ENCODE results near the gene CTCFL.

CTCFL gene

GRCh38 chr20:57459897-57460296 lies 65.0 kb downstream of the CTCFL start:
- DNase-seq, result no peak

DNA sequence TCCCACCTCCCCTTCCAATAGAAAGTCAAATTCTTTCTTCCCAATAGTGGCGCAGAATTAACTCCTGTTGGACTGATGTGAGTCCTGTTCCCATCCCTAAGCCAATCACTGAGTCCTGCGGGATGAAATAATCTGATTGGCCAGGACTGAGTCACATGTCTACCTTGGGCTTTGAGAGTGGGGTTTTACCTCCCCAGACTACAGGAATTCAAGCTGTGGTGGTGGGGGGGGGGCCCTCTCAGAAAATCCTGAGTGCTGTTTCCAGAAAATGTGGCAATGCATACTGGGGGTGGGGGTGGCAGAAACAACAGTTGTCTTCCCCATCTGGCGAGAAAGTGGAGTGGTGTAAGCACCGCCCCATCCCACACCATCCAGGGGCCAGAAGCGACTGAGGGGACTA lies 65.7 kb downstream of the CTCFL start:
- DNase-seq, result no peak

- DNase-seq, result no peak
Measured at GRCh38 chr20:57458400-57459160, 66.4 kb downstream of the CTCFL start.

DNA sequence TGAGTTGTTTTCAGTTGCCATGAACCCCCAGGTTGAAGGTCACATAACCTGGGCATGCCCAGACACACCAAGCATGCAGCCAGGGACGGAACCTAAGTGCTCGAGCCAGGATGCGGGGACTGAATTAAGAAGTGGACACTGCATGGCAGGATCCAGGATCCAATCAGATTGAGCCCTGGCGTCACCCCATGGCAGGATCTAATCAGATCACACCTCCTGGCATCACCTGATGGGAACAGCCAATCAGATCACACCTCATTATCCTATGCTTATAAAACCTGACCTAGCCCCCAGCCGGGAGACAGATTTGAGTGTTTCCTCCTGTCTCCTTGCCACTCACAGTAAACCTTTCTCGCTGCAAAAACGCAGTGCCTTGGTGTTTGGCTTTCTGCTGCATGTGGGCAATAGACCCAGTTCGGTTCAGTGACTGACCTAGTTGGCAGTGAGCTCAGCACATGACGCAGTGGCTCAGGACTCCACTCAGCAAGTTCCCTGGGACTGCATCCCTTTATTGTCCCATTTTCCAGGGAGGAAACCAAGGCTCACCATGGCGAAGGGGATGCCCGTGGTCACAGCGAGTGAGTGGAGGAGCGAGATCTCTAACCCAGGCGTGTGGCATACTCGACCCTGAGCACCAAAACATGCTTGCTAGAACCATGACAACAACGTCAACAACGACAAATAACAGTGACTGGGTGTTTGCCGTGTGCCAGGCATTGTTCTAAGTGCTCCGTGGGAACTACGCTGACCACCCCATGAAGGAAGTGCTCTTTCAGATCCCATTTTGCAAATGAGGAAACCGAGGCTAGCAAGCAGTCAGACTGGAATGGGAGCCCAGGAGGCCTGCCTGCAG lies 67.5 kb downstream of the CTCFL start:
- DNase-seq, result no peak

DNA sequence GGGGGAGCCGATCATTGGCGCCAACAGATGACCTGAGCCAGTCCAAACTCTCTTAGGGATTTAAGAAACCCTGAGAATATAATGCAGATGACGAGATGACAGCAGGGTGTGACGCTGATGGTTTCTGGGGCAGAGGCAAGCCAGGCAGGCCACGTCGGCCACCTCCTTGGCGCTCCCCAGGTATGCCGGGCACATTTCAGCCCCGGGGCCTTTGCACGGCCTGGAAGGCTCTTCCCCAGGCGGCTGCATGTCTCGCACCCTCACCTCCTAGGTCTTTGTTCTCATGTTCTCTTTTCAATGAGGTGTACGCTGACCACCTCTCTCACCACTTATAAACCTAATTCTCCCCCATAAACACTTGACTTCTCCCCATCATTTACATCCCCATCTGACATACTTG lies 68.8 kb downstream of the CTCFL start:
- DNase-seq, result no peak

DNA sequence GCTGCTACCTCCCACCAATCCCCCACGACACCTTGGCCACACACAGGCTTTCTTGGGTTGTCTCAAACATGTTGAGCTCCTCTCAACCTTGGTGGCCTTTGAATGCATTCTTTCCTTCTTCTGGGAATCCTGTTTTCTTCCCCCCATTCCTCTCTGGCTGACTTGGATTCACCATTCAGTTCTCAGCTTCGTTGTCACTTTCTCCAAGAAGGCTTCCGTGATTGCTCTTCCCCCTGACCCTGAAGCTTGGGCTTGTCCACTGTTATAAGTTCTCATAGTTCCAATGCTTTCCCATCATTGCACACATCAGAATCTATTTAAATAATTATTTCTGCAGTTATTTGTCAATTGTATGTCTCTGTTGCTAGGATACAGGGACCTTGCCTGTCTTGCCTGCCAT lies 69.6 kb downstream of the CTCFL start:
- no peak for DNase-seq

GRCh38 chr20:57451795-57452661 lies 72.9 kb downstream of the CTCFL start:
- no peak for DNase-seq

- no peak for DNase-seq
Measured at GRCh38 chr20:57451431-57451794, 73.5 kb downstream of the CTCFL start.

DNA sequence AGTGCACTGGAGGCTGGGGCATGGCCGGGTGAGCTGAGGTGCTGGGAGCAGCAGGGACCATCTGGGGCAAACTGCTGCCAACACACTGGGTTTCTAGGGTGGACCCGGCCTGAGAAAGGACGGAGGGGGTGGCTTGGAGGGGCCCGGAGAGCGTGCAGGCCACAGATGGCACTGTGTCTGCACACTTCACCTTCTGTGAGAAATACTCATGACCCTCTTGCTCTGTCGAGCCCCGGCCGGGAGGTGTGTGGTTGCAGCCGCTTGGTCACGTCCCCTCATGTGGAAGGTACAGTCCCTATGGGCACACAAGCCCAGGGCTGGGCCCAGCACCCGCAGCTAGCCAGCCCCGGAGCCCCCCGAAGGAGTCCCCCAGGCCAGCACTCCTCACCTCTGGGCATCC lies 74.0 kb downstream of the CTCFL start:
- no peak for DNase-seq

GRCh38 chr20:57450419-57450818 lies 74.5 kb downstream of the CTCFL start:
- DNase-seq, result no peak

DNA sequence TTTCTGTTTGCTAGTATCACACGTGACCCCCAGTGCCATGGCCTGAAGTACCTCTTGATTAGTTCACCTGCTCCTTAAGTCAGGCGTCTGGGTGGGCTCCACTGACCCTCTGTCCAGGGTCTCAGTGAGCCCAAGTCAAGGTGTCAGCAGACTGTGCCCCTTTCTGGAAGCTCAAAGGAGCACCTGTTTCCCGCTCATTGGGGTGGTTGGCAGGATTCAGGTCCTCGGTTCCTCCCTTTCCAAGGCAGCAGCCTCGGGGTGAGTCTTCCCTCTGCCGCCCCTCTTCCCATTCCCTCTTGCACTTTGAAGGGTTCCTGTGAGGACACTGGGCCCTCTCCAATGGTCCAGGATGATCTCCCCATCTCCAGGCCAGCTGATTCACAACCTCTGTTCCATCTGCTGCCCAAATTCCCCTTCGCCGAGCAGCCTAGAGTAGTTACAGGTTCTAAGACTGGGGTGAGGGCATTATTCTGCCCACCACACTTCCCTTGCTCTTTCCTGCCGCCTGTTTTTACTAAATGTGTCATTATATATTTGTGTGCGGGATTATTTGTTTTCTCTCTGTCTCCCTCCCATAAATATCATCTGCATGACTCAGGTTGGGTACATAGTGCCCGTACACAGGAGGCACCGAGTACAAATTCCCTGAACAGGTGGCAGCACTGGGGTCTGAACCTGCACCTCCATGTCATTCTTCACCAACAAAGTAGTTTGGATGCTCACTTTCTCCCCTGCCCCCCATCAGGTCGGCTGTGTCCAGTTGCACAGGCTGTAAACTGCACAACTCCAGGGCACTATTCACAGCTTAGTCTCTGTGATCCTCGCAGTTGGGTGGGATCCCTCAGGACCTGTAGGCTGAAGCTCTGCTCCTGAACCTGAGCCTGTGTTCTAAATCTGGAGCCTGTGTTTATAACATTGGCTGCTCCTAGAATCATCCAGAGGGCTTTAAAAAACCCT lies 75.3 kb downstream of the CTCFL start:
- no peak for DNase-seq

DNA sequence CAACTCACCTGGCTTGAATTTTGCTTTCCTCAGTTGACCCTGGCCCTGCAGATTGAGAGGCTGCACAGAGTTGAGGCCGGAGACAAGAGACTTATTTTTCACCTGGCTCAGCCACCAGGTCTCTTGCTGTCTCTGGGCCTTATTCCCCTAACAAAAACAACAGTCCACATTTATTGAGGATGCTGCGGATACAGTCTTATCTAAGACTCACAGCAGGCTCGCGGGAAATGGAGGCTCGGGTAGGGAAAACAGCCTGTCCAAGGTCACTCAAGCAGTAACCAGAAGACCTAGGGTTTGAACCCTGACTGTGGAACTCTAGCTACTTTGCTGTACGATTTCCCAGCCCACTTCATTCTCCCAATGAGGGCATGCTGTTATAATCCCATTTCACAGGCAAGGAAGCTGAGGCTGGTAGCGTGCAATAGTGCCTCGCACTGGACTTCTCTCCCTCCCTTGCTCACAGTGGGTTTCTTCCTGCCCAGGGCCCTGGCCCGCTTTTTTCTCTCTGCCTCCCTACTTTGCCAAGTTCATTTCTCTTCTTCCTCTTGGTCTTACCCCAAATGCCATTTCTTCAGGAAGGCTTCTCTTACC lies 76.1 kb downstream of the CTCFL start:
- DNase-seq, result no peak
